A673 (cell line): ENCODE results near the gene DUSP1.

ENCODE experiments used
- EZH2 ChIP-seq: fragments of 200-600 bp; sonication (generic); IDR thresholded peaks from 2 replicates; pipeline ENCODE4 v1.6.1; 2017; ENCODE audit warnings: borderline replicate concordance, low read depth, mild to moderate bottlenecking, mixed read lengths, antibody characterized with exemption, low read length; ENCODE audit not compliant: poor library complexity, severe bottlenecking
- TF ChIP-seq, protein P1 (sequence below): fragments of 300-800, 200-600 bp; sonication (generic); conservative IDR thresholded peaks from 2 replicates; pipeline ENCODE4 v1.5.1; 2017; ENCODE audit warnings: low read depth, mild to moderate bottlenecking, antibody characterized with exemption, low read length, moderate library complexity, mixed read lengths

DNA sequence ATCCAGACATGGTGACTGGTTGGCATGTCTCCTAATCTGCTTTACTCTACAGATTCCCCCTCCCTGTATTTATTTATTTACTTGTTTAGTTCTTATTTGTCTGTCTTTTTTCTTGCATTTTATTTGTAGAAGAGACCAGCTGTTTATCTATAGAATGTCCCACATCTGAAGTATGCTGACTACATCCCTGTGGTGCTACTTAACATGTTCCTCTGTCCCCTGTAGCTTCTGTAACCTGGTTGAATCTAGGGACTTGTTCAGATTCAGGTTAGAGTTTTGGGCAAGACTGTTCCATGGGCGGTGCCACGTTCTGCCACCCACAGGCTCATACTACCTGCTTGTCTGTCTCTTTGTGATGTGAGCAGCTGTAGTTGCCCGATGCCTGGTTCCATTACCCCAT, 23.5 kb downstream of the DUSP1 start:
- TF ChIP-seq, protein P1, sequence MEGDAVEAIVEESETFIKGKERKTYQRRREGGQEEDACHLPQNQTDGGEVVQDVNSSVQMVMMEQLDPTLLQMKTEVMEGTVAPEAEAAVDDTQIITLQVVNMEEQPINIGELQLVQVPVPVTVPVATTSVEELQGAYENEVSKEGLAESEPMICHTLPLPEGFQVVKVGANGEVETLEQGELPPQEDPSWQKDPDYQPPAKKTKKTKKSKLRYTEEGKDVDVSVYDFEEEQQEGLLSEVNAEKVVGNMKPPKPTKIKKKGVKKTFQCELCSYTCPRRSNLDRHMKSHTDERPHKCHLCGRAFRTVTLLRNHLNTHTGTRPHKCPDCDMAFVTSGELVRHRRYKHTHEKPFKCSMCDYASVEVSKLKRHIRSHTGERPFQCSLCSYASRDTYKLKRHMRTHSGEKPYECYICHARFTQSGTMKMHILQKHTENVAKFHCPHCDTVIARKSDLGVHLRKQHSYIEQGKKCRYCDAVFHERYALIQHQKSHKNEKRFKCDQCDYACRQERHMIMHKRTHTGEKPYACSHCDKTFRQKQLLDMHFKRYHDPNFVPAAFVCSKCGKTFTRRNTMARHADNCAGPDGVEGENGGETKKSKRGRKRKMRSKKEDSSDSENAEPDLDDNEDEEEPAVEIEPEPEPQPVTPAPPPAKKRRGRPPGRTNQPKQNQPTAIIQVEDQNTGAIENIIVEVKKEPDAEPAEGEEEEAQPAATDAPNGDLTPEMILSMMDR = no peak
- TF ChIP-seq EZH2 = no peak
